ENCODE data around the gene DYNC2H1.

The DYNC2H1 gene

GRCh38 chr11:103464420-103464819 lies 355.2 kb downstream of the DYNC2H1 start:
- DNase-seq (ENCODE audit: low spot score): no peak

- no peak for DNase-seq (ENCODE audit: low spot score)
Measured at GRCh38 chr11:103465555-103466140, 356.4 kb downstream of the DYNC2H1 start.

GRCh38 chr11:103471546-103471945 lies 362.3 kb downstream of the DYNC2H1 start:
- no peak for DNase-seq (ENCODE audit: low spot score)

GRCh38 chr11:103476874-103477273 lies 367.6 kb downstream of the DYNC2H1 start:
- DNase-seq (ENCODE audit: low spot score): no peak

- DNase-seq (ENCODE audit: low spot score): no peak
Measured at GRCh38 chr11:103480421-103480820, 371.2 kb downstream of the DYNC2H1 start.

- DNase-seq (ENCODE audit: low spot score): no peak
Measured at GRCh38 chr11:103483996-103484395, 374.8 kb downstream of the DYNC2H1 start.

- no peak for DNase-seq (ENCODE audit: low spot score)
Measured at GRCh38 chr11:103484545-103484944, 375.3 kb downstream of the DYNC2H1 start.

GRCh38 chr11:103486604-103487003 lies 377.4 kb downstream of the DYNC2H1 start:
- no peak for DNase-seq (ENCODE audit: low spot score)

GRCh38 chr11:103487113-103487512 lies 377.9 kb downstream of the DYNC2H1 start:
- DNase-seq (ENCODE audit: low spot score): no peak

GRCh38 chr11:103488031-103488461 lies 378.8 kb downstream of the DYNC2H1 start:
- no peak for DNase-seq (ENCODE audit: low spot score)

- DNase-seq (ENCODE audit: low spot score): no peak
Measured at GRCh38 chr11:103488579-103488978, 379.4 kb downstream of the DYNC2H1 start.

GRCh38 chr11:103491777-103492176 lies 382.6 kb downstream of the DYNC2H1 start:
- DNase-seq (ENCODE audit: low spot score): no peak

GRCh38 chr11:103494491-103494890 lies 385.3 kb downstream of the DYNC2H1 start:
- no peak for DNase-seq (ENCODE audit: low spot score)

- no peak for DNase-seq (ENCODE audit: low spot score)
Measured at GRCh38 chr11:103497268-103497667, 388.0 kb downstream of the DYNC2H1 start.

GRCh38 chr11:103499710-103500340 lies 390.6 kb downstream of the DYNC2H1 start:
- DNase-seq (ENCODE audit: low spot score): no peak

GRCh38 chr11:103515283-103515682 lies 406.1 kb downstream of the DYNC2H1 start:
- no peak for DNase-seq (ENCODE audit: low spot score)

- no peak for DNase-seq (ENCODE audit: low spot score)
Measured at GRCh38 chr11:103520792-103521191, 411.6 kb downstream of the DYNC2H1 start.

GRCh38 chr11:103525069-103525468 lies 415.8 kb downstream of the DYNC2H1 start:
- no peak for DNase-seq (ENCODE audit: low spot score)

GRCh38 chr11:103528046-103528445 lies 418.8 kb downstream of the DYNC2H1 start:
- DNase-seq (ENCODE audit: low spot score): no peak

- no peak for DNase-seq (ENCODE audit: low spot score)
Measured at GRCh38 chr11:103528596-103528995, 419.4 kb downstream of the DYNC2H1 start.

- DNase-seq (ENCODE audit: low spot score): no peak
Measured at GRCh38 chr11:103529181-103529684, 420.0 kb downstream of the DYNC2H1 start.

All from HuH-7 (cell line).